COLO668 (cell line): ENCODE measurements around the gene NFATC2IP.
A peak's percentile ranks its signal among the peaks of the same experiment; 100 is the strongest.

Source experiments
- DNase-seq: peaks from one replicate; lab custom pipeline; 2025; ENCODE audit not compliant: unreplicated experiment; lab: John Stamatoyannopoulos, UW

NFATC2IP gene

GRCh38 chr16:28950648-28951409 lies at the start of gene NFATC2IP:
TSS of gene NFATC2IP (plus strand) at chr16:28950937. CDS start at chr16:28951012, 75 bp downstream.
- peak; percentile 98 for DNase-seq

- DNase-seq, result no peak
Measured at GRCh38 chr16:28901862-28902261, 48.9 kb upstream of the NFATC2IP start.

GRCh38 chr16:28902909-28903308 lies 47.8 kb upstream of the NFATC2IP start:
- no peak for DNase-seq

GRCh38 chr16:28903344-28904042 lies 47.2 kb upstream of the NFATC2IP start:
- DNase-seq, result no peak

- no peak for DNase-seq
Measured at GRCh38 chr16:28904363-28904762, 46.4 kb upstream of the NFATC2IP start.

- DNase-seq, result no peak
Measured at GRCh38 chr16:28904828-28905227, 45.9 kb upstream of the NFATC2IP start.

GRCh38 chr16:28905229-28905754 lies 45.4 kb upstream of the NFATC2IP start:
- no peak for DNase-seq

GRCh38 chr16:28905800-28906372 lies 44.9 kb upstream of the NFATC2IP start:
- no peak for DNase-seq

- peak; percentile 84 for DNase-seq
Measured at GRCh38 chr16:28910086-28911031, 40.4 kb upstream of the NFATC2IP start.

GRCh38 chr16:28912558-28912957 lies 38.2 kb upstream of the NFATC2IP start:
- no peak for DNase-seq

GRCh38 chr16:28913946-28914724 lies 36.6 kb upstream of the NFATC2IP start:
- peak; percentile 82 for DNase-seq

GRCh38 chr16:28915181-28915580 lies 35.6 kb upstream of the NFATC2IP start:
- DNase-seq, result no peak

- DNase-seq, result no peak
Measured at GRCh38 chr16:28917095-28917494, 33.6 kb upstream of the NFATC2IP start.

GRCh38 chr16:28918698-28919097 lies 32.0 kb upstream of the NFATC2IP start:
- DNase-seq, result no peak

- DNase-seq, result peak; percentile 37
Measured at GRCh38 chr16:28923231-28923587, 27.5 kb upstream of the NFATC2IP start.

GRCh38 chr16:28923652-28924398 lies 26.9 kb upstream of the NFATC2IP start:
- peak; percentile 53 for DNase-seq

- DNase-seq, result no peak
Measured at GRCh38 chr16:28924399-28924761, 26.4 kb upstream of the NFATC2IP start.

GRCh38 chr16:28924762-28925385 lies 25.9 kb upstream of the NFATC2IP start, which contains the start of gene RABEP2:
TSS of gene RABEP2 (minus strand) at chr16:28925238. CDS start at chr16:28925163, 75 bp downstream.
- DNase-seq, result peak; percentile 98
